H1 (cell line): ENCODE measurements around the gene PIP5K1B. TPM values are rescaled to one million over a fixed set of nuclear protein-coding genes. Genes with fewer than 3 reads are reported as not detected.

ENCODE experiments used
- CTCF ChIA-PET: fragments of 300-600 bp; sonication (Branson Sonifier 250); formaldehyde crosslinking; loops from one replicate; lab custom pipeline; 2021; ENCODE audit not compliant: partially characterized antibody; lab: Charles Lee
- POLR2A ChIA-PET: fragments of 300-600 bp; sonication (Branson Sonifier 250); formaldehyde crosslinking; loops from one replicate; lab custom pipeline; 2021; ENCODE audit warnings: inconsistent platforms; ENCODE audit not compliant: partially characterized antibody; lab: Charles Lee
- DNase-seq, 2 experiments: peaks; one replicate each; pipeline versions ENCODE4 v3.0.0 to v3.0.0-alpha.2; 2010 to 2022; ENCODE audit warnings: low spot score in 2 of 2, low read depth in 1 of 2, mixed read lengths in 1 of 2
- FAIRE-seq: peaks from 2 replicates; lab custom pipeline; 2011; peaks lifted over from hg19 to GRCh38; lab: Jason Lieb, UNC
- H2AFZ ChIP-seq: 2 replicates; pipeline ENCODE4 v1.8.1; 2012; ENCODE audit warnings: low read length, inconsistent platforms
- H2AK5ac ChIP-seq: 2 replicates; pipeline ENCODE4 v1.6.1; 2013; ENCODE audit warnings: low read depth, low read length
- H2BK120ac ChIP-seq: replicated peaks from 2 replicates; pipeline ENCODE3; 2013; ENCODE audit warnings: low read depth, low read length, inconsistent platforms
- H2BK12ac ChIP-seq: 2 replicates; pipeline ENCODE4 v1.6.1; 2013; ENCODE audit warnings: low read depth, low read length
- H2BK15ac ChIP-seq: 2 replicates; pipeline ENCODE4 v1.6.1; 2013; ENCODE audit warnings: low read length
- H2BK20ac ChIP-seq: 2 replicates; pipeline ENCODE4 v1.6.1; 2013; ENCODE audit warnings: low read length
- H2BK5ac ChIP-seq: 2 replicates; pipeline ENCODE4 v1.6.1; 2013; ENCODE audit warnings: low read depth, low read length
- H3K14ac ChIP-seq: 2 replicates; pipeline ENCODE4 v1.6.1; 2013; ENCODE audit warnings: inconsistent platforms; ENCODE audit not compliant: insufficient read length
- H3K18ac ChIP-seq: 2 replicates; pipeline ENCODE4 v1.6.1; 2013; ENCODE audit warnings: low read length; ENCODE audit errors: extremely low read depth
- H3K23ac ChIP-seq: 2 replicates; pipeline ENCODE4 v1.6.1; 2013; ENCODE audit warnings: inconsistent platforms; ENCODE audit not compliant: insufficient read length
- H3K23me2 ChIP-seq: 2 replicates; pipeline ENCODE4 v1.6.1; 2013; ENCODE audit warnings: low read depth, low read length
- H3K27ac ChIP-seq: 2 replicates; pipeline ENCODE4 v1.6.1; 2011; ENCODE audit warnings: low read depth, low read length, inconsistent platforms
- H3K27me3 ChIP-seq, 4 experiments: replicated peaks in 1 of 4; 1 replicate in 1 of 4; 2 replicates in 3 of 4; pipeline versions ENCODE4 v1.6.1 to v1.8.1; 2011 to 2013; ENCODE audit warnings: low read length in 3 of 4, mild to moderate bottlenecking in 3 of 4, inconsistent platforms in 2 of 4, mixed read lengths in 2 of 4, moderate library complexity in 1 of 4; ENCODE audit not compliant: control insufficient read depth in 3 of 4, insufficient read depth in 3 of 4; ENCODE audit errors: extremely low read depth in 1 of 4
- H3K36me3 ChIP-seq, 4 experiments: 2 replicates each; pipeline versions ENCODE4 v1.6.1 to v1.8.1; 2011 to 2013; ENCODE audit warnings: mild to moderate bottlenecking in 4 of 4, low read length in 3 of 4, moderate library complexity in 2 of 4, control low read depth in 1 of 4, inconsistent platforms in 1 of 4; ENCODE audit not compliant: insufficient read depth in 4 of 4, control insufficient read depth in 2 of 4
- H3K4ac ChIP-seq: replicated peaks from 2 replicates; pipeline ENCODE3; 2013; ENCODE audit warnings: low read length, low read depth, mixed read lengths, inconsistent platforms; ENCODE audit not compliant: insufficient read length
- H3K4me1 ChIP-seq, 4 experiments: replicated peaks in 1 of 4; 1 replicate in 1 of 4; 2 replicates in 3 of 4; pipeline versions ENCODE4 v1.6.1 to v1.8.1; 2011 to 2013; ENCODE audit warnings: low read length in 3 of 4, inconsistent platforms in 2 of 4, mixed read lengths in 1 of 4; ENCODE audit not compliant: insufficient read depth in 4 of 4, control insufficient read depth in 3 of 4
- H3K4me2 ChIP-seq, 2 experiments: 2 replicates each; pipeline versions ENCODE4 v1.6.1 to v1.8.1; 2011 to 2013; ENCODE audit warnings: low read depth in 2 of 2, low read length in 2 of 2, control low read depth in 1 of 2, inconsistent platforms in 1 of 2, mild to moderate bottlenecking in 1 of 2; ENCODE audit not compliant: insufficient read depth in 1 of 2
- H3K4me3 ChIP-seq, 4 experiments: fragments of 200-600, 300-600 bp in 1 of 4; sonication (generic), shearing (Covaris generic), sonication (Bioruptor Twin) in 1 of 4; 2 replicates each; pipeline versions ENCODE4 v1.5.1 to v1.8.1; 2011 to 2016; ENCODE audit warnings: low read length in 4 of 4, low read depth in 3 of 4, control low read depth in 2 of 4, inconsistent platforms in 2 of 4, mild to moderate bottlenecking in 2 of 4, mixed read lengths in 1 of 4, moderate library complexity in 1 of 4; ENCODE audit not compliant: insufficient read depth in 2 of 4; ENCODE audit errors: extremely low read depth in 1 of 4
- H3K56ac ChIP-seq: replicated peaks from 2 replicates; pipeline ENCODE3; 2013; ENCODE audit warnings: low read depth, mild to moderate bottlenecking, mixed read lengths, low read length, inconsistent platforms; ENCODE audit not compliant: insufficient read length
- H3K79me1 ChIP-seq: 2 replicates; pipeline ENCODE4 v1.6.1; 2013; ENCODE audit warnings: low read depth, low read length, control low read depth
- H3K79me2 ChIP-seq, 2 experiments: 2 replicates each; pipeline versions ENCODE4 v1.6.1 to v1.8.1; 2012 to 2013; ENCODE audit warnings: low read length in 2 of 2, mild to moderate bottlenecking in 2 of 2, inconsistent platforms in 1 of 2; ENCODE audit not compliant: insufficient read depth in 2 of 2, control insufficient read depth in 1 of 2
- H3K9ac ChIP-seq, 4 experiments: replicated peaks in 1 of 4; 1 replicate in 1 of 4; 2 replicates in 3 of 4; pipeline versions ENCODE4 v1.6.1 to v1.8.1; 2011 to 2013; ENCODE audit warnings: low read depth in 3 of 4, low read length in 3 of 4, control low read depth in 2 of 4, mild to moderate bottlenecking in 2 of 4, moderate library complexity in 2 of 4, inconsistent platforms in 1 of 4; ENCODE audit errors: extremely low read depth in 1 of 4
- H3K9me3 ChIP-seq, 2 experiments: 2 replicates each; pipeline versions ENCODE4 v1.6.1 to v1.8.1; 2012 to 2013; ENCODE audit warnings: mild to moderate bottlenecking in 2 of 2, moderate library complexity in 2 of 2, control low read depth in 1 of 2, inconsistent platforms in 1 of 2, low read depth in 1 of 2, low read length in 1 of 2, mixed read lengths in 1 of 2; ENCODE audit not compliant: insufficient read depth in 2 of 2
- H4K20me1 ChIP-seq, 2 experiments: replicated peaks in 1 of 2; 2 replicates each; pipeline versions ENCODE3 to v1.8.1; 2011 to 2013; ENCODE audit warnings: inconsistent platforms in 2 of 2, low read length in 2 of 2, mild to moderate bottlenecking in 1 of 2; ENCODE audit not compliant: insufficient read depth in 2 of 2, control insufficient read depth in 1 of 2
- H4K5ac ChIP-seq: 2 replicates; pipeline ENCODE4 v1.6.1; 2013; ENCODE audit warnings: low read length, low read depth, mixed read lengths, inconsistent platforms; ENCODE audit not compliant: insufficient read length
- H4K8ac ChIP-seq: 2 replicates; pipeline ENCODE4 v1.8.0; 2013; ENCODE audit warnings: mild to moderate bottlenecking, moderate library complexity, low read length, inconsistent platforms; ENCODE audit not compliant: insufficient read depth; ENCODE audit errors: extremely low read depth
- H4K91ac ChIP-seq: replicated peaks from 2 replicates; pipeline ENCODE3; 2013; ENCODE audit warnings: low read length, mixed read lengths, inconsistent platforms; ENCODE audit not compliant: insufficient read length
- EP300 ChIP-seq, 2 experiments: IDR thresholded peaks; 1 replicate in 1 of 2; 2 replicates in 1 of 2; pipeline ENCODE4 v1.6.1; 2011 to 2012; ENCODE audit warnings: low read depth in 2 of 2, low read length in 2 of 2, mild to moderate bottlenecking in 2 of 2, borderline replicate concordance in 1 of 2, inconsistent platforms in 1 of 2, moderate library complexity in 1 of 2
- SIN3A ChIP-seq, 2 experiments: IDR thresholded peaks in 1 of 2; conservative IDR thresholded peaks in 1 of 2; 2 replicates each; pipeline ENCODE4 v1.6.1; 2011 to 2012; ENCODE audit warnings: low read length in 2 of 2, improper control_type of control experiment in 1 of 2, low read depth in 1 of 2, mild to moderate bottlenecking in 1 of 2
- ZNF274 ChIP-seq: IDR thresholded peaks from 2 replicates; pipeline ENCODE4 v1.7.0; 2012; ENCODE audit warnings: low read length, borderline replicate concordance; ENCODE audit errors: extremely low read depth
- WGBS, 2 experiments: shearing (Covaris generic) in 1 of 2; methylation state at CpG; one replicate each; pipeline versions ENCODE4 v1.1.6 to v1.1.7; 2013 to 2015; ENCODE audit warnings: low lambda C conversion rate in 2 of 2, mixed read lengths in 2 of 2, inconsistent platforms in 1 of 2, low coverage in 1 of 2, missing lambda C conversion rate in 1 of 2; ENCODE audit not compliant: insufficient replicate concordance in 2 of 2, insufficient coverage in 1 of 2, insufficient read length in 1 of 2; ENCODE audit errors: extremely low coverage in 1 of 2, missing lambda C conversion rate in 1 of 2; 5-methylcytosine and 5-hydroxymethylcytosine counted together
- polyA plus RNA-seq, 7 experiments: library from polyadenylated mRNA; depleted of rRNA in 3 of 7; stranded (reverse) in 5 of 7; unstranded in 2 of 7; fragments of >200 nt in 5 of 7; fragments of 200-250 nt in 2 of 7; gene quantifications; 1 replicate in 5 of 7; 2 replicates in 1 of 7; 4 replicates in 1 of 7; pipeline versions ENCODE4 v1.2.1 to v1.2.3, GENCODE V29; 2011 to 2013; ENCODE audit warnings: missing spikeins in 2 of 7, mixed read lengths in 2 of 7
- total RNA-seq: library from RNA; stranded (reverse); fragmentation: NEBNext Ultra II Directional; extraction: Animal tissue kit (Norgen Biotek cat#: 25700); gene quantifications from 2 replicates; pipeline ENCODE4 v1.2.1, GENCODE V29; 2021

PIP5K1B gene
- total and polyA plus RNA-seq, 2 of the 8 experiments (the other 6 are each of a cell fraction or from before 2014, with no cell fraction given): 4.7 to 7.7 TPM

- no peak overlapping the region for H3K18ac ChIP-seq
- H3K4me1 ChIP-seq: peaks cover 0 to 9% (median 1%) of the 10 kb centered on the region in 4 experiments; a peak in 4 of 7 replicates
- H3K9me3 ChIP-seq: no peaks in the 10 kb centered on the region
- H3K56ac ChIP-seq: no peak overlapping the region
- no peak overlapping the region for H2BK20ac ChIP-seq
- H3K4me2 ChIP-seq: no peak overlapping the region
- H3K23ac ChIP-seq: no peak overlapping the region
- H2BK15ac ChIP-seq: no peak overlapping the region
- H4K5ac ChIP-seq: no peak overlapping the region
- no peak overlapping the region for H4K91ac ChIP-seq
- no peak overlapping the region for H2BK120ac ChIP-seq
- no peak overlapping the region for H4K8ac ChIP-seq
- no peaks in the 10 kb centered on the region for H3K79me2 ChIP-seq
- H3K36me3 ChIP-seq: no peaks in the 10 kb centered on the region
- WGBS, 2 experiments: 89% methylated on average over 1 of the region's 1 CpG; no CpG with 5 or more reads in 1 of the 2 experiments
- ChIA-PET POLR2A (no interaction called here), CTCF (no interaction called here)
- H3K27ac ChIP-seq: no peak overlapping the region
- H3K14ac ChIP-seq: no peak overlapping the region
- H3K79me1 ChIP-seq: no peaks in the 10 kb centered on the region
- H3K4ac ChIP-seq: no peak overlapping the region
- no peak for DNase-seq
- H3K27me3 ChIP-seq: no peaks in the 10 kb centered on the region
- no peak overlapping the region for H2AK5ac ChIP-seq
- no peak overlapping the region for H2BK5ac ChIP-seq
- no peak overlapping the region for H3K9ac ChIP-seq
- no peak for FAIRE-seq
- H3K23me2 ChIP-seq: no peaks in the 10 kb centered on the region
- no peaks in the 10 kb centered on the region for H4K20me1 ChIP-seq
- no peak for TF ChIP-seq SIN3A (conservative IDR thresholded peaks at IDR 0.05 in 1 of 2, IDR thresholded peaks at IDR 0.05 in 1 of 2; ENCODE audit: low read depth in 1 of 2, low read length in 2 of 2)
- TF ChIP-seq ZNF274: no peak
- no peak for TF ChIP-seq EP300 (IDR thresholded peaks at IDR 0.05; ENCODE audit: borderline replicate concordance in 1 of 2, low read depth in 2 of 2, low read length in 2 of 2)
- TF ChIP-seq, all 59 proteins: peak for 0
- no peak overlapping the region for H2BK12ac ChIP-seq
- H2AFZ ChIP-seq: no peak overlapping the region
- no peak overlapping the region for H3K4me3 ChIP-seq
Measured at GRCh38 chr9:68755051-68755450, 50.0 kb downstream of the PIP5K1B start.
